ENCODE data around the gene NEURL1B. TPM values are rescaled to one million over a fixed set of nuclear protein-coding genes. Genes with fewer than 3 reads are reported as not detected.

The NEURL1B gene
- total and polyA plus RNA-seq, 2 donors (not counting 1 experiment from before 2014, with no cell fraction given) = 0.06 to 0.17 TPM

DNA sequence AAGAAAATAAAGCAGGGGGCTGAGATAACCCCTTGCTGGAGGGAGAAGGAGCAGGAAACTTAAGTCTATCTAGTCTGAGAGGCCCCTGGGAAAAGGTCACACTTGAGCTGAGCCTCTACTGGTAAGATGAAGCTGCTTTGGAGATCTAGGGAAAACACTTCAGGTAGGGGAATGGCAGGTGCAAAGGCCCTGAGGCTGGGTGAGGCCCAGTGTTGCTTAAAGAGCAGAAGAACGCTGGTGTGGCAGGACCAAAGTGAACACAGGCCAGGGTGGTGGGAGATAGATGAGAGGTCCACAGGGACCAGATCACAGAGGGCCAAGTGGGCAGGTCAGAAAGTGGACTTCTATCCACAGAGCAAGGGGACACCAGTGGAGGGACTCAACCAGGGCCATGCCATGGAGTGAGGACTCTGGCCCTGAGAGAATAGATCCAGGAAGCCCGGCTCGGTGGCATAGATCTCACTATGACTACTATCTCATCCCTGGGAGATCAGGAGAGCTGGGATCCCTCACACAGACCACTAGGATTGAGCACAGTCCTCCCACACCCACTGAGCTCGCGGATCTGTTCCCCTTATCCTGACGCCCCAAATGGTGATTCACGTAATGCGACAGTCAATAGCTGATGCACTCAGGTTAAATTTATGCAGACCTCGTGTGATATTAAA, 17.6 kb upstream of the NEURL1B start:
- intact Hi-C loops (cut with micrococcal nuclease) = no loop called here
- peaks cover 5% of the 10 kb centered on the region for H3K27me3 Mint-ChIP-seq
- ATAC-seq (ENCODE audit: low read depth) = no peak

More for the DNA sequence above, 17.6 kb upstream of the NEURL1B start:
- no peak overlapping the region for H3K27ac ChIP-seq (ENCODE audit: low read length in 2 of 2)
- ChIA-PET CTCF (no interaction called here), POLR2A (no interaction called here)
- H3K4me2 ChIP-seq (replicated peaks; ENCODE audit: low read depth, low read length, poor library complexity, severe bottlenecking) = no peak overlapping the region
- WGBS (ENCODE audit: insufficient coverage) = 95% methylated on average over 9 of the region's 9 CpGs
- H3K9me3 ChIP-seq (ENCODE audit: control extremely low read depth in 1 of 3, control insufficient read depth in 2 of 3, insufficient read depth in 1 of 3, low read length in 2 of 3) = no peaks in the 10 kb centered on the region
- no peaks in the 10 kb centered on the region for H3K36me3 ChIP-seq (replicated peaks in 1 of 2; ENCODE audit: control extremely low read depth in 1 of 2, control insufficient read depth in 1 of 2, extremely low read depth in 1 of 2, insufficient read depth in 2 of 2, low read length in 1 of 2)
- DNase-seq = no peak
- no peak overlapping the region for H3K4me3 Mint-ChIP-seq
- H3K4me1 ChIP-seq (ENCODE audit: control insufficient read depth in 2 of 2, insufficient read depth in 2 of 2, low read length in 2 of 2) = no peaks in the 10 kb centered on the region
- no peak overlapping the region for H2AFZ ChIP-seq (ENCODE audit: insufficient read depth, low read depth, low read length, poor library complexity, severe bottlenecking)
- H3K79me2 ChIP-seq (ENCODE audit: control insufficient read depth, insufficient read depth, low read length) = no peaks in the 10 kb centered on the region
- H3K4me3 ChIP-seq (ENCODE audit: control extremely low read depth in 1 of 5, extremely low read depth in 1 of 5, insufficient read depth in 1 of 5, low read depth in 2 of 5, low read length in 4 of 5) = no peak overlapping the region
- no peak overlapping the region for H3K9ac ChIP-seq (ENCODE audit: low read length)
- no peaks in the 10 kb centered on the region for H4K20me1 ChIP-seq (ENCODE audit: control insufficient read depth, insufficient read depth, low read length, poor library complexity, severe bottlenecking)
- no peaks in the 10 kb centered on the region for H3K4me1 Mint-ChIP-seq
- no peak overlapping the region for H3K27ac Mint-ChIP-seq
- H3K9me3 Mint-ChIP-seq (ENCODE audit: insufficient read depth) = no peaks in the 10 kb centered on the region
- TF ChIP-seq CTCF (IDR thresholded peaks at IDR 0.05) = no peak
- no peak for TF ChIP-seq EZH2 (IDR thresholded peaks at IDR 0.05; ENCODE audit: borderline replicate concordance, insufficient read depth, low read depth, low read length, poor library complexity, severe bottlenecking)
- H3K27me3 ChIP-seq (replicated peaks in 1 of 4; ENCODE audit: control extremely low read depth in 1 of 4, control insufficient read depth in 3 of 4, insufficient read depth in 4 of 4, low read length in 3 of 4) = no peaks in the 10 kb centered on the region

Data from B cell (primary cell).